Measurements from ENCODE around the gene DNMT3A. TPM values are rescaled to one million over a fixed set of nuclear protein-coding genes. Genes with fewer than 3 reads are reported as not detected.

DNMT3A gene
- total RNA-seq, 1 donor from 2014 or later: 63.0 TPM

DNA sequence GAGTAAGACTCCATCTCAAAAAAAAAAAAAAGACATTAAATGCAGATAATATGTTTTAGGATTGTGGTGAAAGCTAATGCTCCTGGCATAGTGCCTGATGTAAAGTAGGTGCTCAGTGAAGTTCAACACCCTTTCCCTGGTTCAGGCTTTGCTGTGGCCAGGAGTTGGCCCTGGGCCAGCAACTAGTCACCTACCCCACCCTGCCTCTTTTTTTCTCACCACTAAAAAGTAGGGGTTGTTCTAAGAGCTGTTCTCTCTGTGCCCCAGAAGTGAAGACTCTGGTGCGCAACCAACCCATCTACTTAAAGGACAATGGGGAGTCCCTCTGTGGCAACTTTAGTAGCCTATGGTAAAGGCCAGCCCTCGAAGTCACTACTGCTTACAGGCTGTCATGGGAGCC lies 75.9 kb downstream of the DNMT3A start:
- intact Hi-C loops (cut with micrococcal nuclease): no loop called here

DNA sequence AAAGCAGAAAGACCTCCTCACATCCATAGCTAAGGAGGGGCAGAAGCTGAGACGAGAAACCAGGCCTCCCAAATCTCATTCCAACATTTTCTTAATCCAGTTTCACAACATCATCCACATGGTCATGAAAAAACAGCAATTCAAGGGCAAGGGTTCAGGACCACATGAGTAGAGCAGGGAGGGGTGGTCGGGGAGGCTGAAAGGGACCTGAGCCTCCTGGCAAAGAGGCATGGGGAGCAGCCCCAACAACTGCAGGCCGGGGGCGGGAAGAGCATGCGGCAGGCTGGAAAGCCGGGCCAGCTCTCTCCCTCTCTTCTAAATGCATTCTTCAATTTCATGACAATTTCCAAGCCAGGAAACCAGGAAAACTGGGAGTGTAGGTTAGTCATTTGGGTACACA lies 76.7 kb downstream of the DNMT3A start:
- intact Hi-C loops (cut with micrococcal nuclease): no loop called here

DNA sequence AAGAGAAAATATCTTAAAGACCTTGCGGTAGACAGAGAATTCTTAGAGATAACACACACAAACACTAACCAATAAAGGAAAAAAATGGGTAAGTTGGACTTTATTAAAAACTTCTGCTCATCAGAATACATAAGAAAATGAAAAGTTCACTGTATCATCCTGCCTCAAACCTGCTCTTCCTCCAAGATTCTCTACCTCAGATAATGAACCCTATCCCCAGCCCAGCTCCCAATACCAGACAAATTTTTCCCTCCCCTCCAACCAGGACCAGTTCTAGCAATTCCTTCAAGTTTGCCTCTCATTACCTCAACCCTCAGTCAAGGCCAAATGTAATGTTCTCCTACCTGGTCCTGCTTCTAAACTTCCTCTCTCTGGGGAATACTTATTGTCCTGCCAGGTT lies 79.4 kb downstream of the DNMT3A start:
- intact Hi-C loops (cut with micrococcal nuclease): no loop called here

DNA sequence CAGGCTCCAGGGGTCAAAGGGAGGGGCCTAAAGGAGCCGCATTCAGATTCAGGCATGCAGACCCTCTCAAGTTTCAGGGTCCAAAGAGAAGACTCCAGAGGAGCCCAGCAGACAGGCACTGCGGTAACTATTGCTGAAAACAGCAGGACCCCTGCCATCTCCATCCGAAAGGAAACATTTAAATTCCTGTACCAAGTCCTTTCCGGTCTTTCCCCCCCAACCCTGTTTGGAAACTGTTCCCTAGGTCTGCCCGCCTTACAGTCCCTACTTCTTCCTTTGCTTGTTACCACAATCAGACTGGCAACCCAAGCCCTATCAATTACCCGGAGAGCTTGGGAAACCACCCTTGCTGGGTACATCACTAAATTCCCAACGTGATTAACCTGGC lies 82.0 kb downstream of the DNMT3A start:
- intact Hi-C loops (cut with micrococcal nuclease): no loop called here

DNA sequence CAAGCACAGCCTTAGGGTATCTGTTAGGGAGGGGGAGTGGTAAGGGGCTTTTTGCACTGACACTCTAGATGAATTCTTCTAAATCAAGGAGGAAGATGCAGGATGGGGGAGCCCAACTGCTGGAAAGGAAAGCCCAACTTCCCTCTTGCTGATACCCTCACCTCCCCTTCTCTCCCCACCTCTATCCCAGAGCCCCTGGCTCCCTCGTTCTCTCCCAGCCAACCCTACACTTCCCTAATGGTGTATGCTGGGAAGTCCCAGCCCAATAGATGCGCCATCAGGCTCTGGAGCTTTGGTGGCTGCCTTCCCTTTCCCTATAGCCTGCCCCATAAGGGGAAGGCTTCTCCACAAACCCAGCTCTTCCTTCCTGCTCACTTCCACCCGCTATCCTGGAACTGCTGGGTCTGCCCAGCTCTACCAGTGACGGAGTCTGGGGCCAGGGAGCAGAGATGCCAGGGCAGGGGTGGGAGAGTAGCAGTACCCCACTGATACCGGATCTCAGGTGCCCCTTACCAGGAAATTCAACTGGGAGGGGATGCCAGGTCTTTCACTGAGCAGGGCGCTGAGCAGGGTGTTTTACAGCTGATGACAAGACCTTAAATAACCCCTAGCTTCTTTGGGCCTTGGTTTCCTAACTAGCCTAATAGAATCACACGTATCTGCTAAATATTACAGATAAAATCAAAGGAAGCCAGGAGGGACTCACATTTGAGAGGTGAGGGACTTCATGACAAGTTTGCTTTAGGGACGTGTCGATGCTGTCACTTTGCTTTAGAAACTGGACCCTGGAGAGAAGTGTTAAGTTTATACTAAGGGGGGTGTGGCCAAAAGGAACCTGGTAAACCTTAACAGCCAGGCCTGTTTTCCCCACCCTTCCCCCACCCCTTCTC lies 82.6 kb downstream of the DNMT3A start:
- intact Hi-C loops (cut with micrococcal nuclease): no loop called here

DNA sequence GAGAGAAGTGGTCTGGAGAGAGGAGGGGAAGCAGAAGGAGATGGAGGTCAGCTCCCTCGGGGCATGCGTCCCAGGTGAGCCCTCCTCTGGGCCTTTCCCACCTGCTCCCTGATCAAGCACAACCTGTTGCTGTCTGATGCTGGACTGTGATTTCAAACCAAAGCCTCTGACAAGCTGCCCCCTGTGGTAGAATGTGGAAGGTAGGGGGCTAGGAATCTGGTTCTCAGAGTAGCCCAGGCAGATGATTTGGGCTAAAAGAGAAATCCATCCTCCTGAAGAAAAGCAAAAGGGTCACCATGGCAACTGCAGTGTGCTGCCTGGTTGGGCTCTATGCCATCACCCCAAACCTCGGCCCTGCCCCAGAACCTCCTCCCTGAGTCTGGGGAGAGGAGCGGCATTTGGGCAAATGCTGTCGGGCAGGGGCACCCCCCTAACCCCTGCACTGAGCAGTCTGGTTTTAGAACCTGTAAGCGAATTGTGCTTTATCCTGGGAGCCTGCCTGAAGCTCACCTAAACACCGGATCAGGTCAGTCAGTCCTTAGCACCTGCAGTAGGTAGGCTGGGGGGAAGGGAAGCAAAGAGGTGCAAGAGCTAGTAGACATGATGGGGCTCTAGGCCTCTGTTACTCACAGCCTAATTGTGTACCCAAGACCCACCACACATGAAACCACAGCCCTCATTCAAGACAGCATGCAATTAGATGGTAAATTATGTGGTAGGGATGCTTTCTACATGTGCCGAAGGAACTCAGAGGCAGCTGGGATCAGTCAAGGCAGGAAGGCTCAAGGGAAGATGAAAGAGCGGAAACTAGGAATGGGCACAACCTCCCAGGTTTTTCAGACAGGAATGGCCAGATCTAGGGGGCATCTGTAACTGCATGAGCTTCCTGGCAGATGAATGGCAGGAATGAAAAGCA lies 83.5 kb downstream of the DNMT3A start:
- intact Hi-C loops (cut with micrococcal nuclease): no loop called here

DNA sequence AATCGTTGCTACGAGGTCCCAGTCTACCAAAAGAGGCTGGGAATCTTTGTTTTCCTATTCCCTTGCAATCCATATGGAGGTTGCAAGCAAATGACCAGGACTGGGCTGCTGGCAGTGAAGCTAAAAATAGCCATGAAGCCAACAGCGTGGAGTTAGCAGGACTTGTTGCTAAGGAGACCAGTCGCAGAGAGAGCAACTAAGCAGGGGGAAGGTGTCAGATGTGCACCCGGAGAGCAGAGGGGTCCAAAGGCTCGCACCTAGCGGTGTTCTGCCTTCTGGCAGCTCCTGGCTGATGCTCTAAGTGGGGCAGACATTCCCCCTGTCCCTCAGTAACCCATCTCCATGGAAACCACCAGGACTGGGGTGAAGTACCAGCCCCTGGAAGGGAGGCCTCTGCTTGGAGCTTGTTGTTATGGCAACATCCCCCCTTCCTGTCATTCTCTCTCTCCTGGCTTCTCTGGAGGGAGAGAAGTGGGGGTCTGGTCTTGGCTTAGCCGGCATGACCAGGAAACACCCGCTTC lies 84.6 kb downstream of the DNMT3A start:
- intact Hi-C loops (cut with micrococcal nuclease): no loop called here

DNA sequence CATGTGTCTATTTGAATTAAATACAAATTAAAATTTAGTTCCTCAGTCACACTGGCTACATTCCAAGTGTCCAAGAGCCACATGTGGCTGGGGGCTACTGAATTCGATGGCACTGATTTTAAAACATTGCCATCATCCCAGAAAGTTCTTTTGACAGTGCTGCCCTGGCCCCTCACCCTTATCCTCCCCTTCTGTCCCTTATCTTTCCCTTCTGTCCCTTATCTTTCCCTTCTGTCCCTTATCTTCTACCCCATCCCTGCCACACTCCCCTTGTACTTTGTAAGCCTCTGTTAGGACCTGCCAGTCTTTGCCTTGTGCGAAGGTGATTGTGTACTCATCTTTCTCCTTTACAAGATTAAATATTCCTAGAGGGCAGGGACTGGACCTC lies 85.2 kb downstream of the DNMT3A start:
- intact Hi-C loops (cut with micrococcal nuclease): no loop called here

DNA sequence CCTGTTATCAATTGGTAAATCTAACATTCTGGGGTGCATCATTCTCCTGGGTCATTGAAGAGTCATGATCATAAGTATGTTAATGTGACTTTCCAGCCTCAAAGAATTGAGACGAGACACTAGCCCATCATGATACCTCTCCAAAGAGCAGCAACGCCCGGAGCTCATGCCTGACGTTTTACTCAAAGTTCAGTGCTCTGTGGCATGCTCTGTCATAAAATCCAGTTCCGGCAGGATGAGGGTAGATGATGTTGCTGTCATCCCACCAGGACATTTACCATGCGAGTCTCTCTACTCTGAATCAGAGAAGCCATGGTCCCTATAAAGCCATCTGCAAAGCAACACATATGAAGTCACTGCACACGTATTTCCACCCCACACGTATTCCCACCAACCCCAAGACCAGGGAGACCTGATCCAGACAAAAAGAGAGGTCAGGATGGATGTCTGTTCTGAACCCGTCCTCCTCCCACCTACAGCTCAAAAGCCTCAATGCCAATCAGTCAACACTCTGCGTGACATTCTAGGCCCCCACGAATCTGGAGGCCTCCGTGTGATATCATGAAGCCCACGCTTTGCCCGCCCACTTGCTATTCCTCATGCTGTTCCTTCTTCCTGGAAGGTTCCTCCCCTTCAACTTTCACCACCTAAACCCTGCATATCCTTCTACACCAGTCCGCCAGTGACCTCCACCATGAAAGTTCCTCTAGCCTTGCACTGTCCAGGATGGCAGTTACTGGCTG lies 85.8 kb downstream of the DNMT3A start:
- intact Hi-C loops (cut with micrococcal nuclease): no loop called here

DNA sequence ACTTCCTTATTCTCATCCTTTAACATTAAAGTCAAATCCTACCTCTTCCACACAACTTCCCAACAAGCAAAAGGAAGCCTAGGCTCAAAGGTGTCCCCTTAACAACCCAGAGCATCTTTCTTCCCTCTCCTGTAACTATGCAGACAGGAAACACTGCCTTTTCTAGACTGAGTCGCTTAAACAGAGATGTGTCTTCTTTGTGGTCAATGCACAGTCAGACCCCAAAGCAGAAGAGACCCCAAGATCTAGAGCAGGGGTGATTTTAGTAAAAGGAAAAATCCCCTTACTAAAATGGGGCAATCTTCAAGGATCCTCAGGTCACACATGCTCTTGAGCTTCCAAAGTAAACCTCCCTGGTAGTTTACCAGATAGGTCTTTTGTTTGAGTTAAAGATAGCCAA lies 86.8 kb downstream of the DNMT3A start:
- intact Hi-C loops (cut with micrococcal nuclease): no loop called here

DNA sequence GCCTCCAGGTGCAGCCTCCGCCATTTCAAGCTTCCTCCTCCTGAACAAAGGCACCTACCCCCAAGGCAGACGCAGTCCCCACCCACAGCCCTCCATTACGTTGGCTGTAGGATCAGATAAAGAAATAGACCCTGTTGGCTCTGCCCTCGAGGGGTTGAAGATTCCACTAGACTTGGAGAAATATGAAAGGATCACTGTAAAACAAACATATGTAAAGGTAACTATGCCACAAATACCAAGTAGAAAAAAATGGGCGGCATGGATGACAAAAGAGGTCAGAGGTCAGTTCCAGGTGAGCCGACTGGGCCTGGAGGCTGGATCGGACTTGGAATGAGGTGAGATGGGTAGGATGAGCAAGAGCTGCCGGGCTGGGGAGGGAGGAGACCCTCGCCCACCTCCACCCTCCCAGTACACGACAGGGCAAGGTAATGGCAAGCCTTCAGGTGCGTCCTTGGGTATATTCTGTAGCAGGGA lies 88.5 kb downstream of the DNMT3A start:
- intact Hi-C loops (cut with micrococcal nuclease): loop anchor here (2.0 kb wide), 1 partner anchor 24 kb away; no protein-coding TSS in a partner anchor

DNA sequence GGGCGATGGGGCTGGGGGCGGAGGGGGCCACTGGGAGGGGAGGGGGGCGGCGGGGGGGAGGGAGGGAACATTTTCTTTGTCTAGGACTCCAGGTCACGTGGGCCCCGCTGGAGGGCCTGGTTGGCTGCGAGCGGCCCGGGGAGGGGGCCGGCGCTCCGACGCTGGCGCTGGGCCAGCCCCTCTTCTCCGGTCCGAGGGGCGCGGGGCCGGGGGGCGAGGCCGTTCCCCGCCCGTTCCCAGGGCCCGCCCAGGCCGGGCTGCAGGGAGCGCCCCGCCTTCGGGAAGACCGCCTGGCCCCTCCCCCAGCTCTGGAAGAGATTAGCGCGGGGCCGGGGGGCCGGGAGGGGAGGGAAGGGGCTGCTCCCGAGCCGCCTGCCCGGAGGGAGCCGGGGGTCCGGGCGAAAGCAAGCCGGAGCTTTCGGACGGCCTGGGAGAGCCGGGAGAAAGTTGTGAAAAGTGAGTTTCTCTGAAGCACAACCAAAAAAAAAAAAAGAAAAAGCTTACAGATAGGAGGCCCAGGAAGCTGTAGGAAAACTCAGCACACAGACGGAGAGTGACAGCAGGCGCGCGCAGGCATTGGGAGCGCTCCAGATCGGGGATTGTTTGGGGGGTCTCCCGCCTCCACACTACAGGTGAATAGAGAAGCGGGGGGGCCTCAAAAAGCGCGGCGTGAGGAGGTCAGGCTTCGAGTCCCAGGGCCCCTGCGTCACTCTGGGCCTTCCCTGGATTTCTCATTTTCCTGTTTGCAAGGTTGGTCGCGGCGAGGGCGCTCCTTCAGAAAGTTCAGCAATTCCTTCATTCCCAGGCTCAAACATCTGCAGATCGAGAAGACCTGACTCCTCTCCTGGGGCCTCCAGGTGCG lies 89.2 kb downstream of the DNMT3A start:
- intact Hi-C loops (cut with micrococcal nuclease): loop anchor here (2.0 kb wide), 1 partner anchor 24 kb away; no protein-coding TSS in a partner anchor

DNA sequence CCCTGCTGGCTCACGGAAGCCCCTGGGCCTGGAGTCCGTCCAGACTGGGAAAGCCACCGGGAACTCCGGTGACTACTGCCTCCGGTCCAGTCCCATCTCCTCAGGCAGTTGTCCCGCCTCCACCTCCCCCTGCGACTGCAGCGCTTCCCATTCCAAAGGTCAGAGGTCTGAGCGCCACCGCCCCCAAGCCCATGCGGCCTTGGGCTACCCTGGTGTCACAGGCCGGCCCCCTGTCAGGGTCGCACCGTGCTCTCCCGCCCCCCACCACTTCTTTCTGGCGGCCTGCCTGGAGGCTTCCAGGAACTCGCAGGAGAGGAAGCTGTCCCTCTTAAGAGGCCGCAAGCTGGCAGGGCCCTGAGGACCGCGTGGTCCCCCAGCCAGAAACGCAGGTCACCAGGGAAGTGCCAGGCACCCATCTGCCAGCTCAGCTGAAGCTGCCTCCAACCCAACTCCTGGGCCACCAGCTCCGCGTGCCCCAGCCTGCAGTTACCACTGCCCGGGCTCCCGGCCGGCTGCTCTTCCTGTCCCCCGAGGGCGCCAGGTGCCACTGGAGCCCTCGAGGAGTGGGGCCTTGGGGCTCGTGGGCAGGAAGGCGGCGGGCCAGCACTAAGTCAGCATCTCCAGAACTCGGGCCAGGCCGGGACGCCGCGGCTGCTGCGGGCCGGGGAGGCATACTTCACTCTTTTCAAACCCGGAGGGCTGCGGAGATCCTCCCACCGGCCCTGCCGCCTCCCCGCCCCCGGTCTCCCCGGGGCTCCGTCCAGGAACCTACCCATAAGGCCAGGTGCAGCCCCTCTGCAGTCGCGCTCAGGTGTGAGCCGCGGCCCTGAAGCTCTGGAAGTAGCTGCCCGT lies 90.1 kb downstream of the DNMT3A start:
- intact Hi-C loops (cut with micrococcal nuclease): loop anchor here (2.0 kb wide), 1 partner anchor 25 kb away; no protein-coding TSS in a partner anchor

DNA sequence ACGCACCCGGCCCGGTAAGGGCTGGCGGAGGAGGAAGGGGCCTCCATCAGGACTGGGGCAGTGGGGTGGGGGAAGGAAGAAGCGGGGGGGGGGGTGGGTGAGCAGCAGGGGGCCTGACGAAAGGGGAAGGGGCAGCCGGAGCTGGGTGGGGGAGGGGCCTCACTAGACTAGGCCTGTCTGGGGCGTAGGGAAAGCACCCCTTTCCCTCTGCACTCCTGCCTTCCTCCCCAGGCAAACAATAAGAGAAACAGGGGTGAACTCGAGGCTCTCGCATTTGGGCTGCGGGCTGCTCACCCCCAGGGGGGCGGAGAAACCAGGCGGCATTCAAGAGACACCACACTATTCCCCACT lies 90.7 kb downstream of the DNMT3A start:
- intact Hi-C loops (cut with micrococcal nuclease): no loop called here

DNA sequence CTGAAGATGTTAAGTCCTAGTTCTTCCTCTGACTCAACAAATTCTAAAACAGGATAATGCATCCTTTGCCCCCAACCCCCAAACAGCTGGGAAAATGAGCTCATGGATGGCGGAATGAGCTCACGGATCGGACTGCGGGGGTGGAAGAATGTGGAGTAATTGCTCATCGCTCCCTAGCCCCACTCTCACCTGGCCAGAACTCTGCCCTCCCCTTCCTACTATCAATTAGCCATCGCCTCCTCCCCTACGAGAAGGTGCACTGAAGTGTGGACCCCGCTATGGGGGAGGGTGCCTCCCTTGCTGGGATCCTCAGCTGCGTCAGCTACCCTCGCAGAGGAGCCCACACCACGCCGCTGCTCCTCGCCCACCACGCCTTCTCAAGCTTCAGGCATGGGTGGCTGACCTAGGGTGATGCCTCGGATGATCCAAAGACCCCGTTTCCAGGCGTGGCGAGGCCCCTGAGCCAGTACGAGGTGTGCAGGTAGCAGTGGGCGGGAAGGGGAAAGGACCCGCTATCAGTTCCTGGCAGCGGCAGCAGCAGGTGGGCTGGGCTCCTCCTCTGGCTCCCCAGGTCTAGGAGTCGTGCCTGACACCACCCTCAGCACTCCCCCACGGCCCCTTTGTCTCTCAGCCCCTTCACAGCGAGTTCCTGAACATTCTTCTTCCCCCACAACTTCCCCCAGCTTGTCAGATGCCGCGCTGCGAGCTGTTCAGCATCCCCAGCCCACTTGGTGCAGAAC lies 91.2 kb downstream of the DNMT3A start:
- intact Hi-C loops (cut with micrococcal nuclease): no loop called here

DNA sequence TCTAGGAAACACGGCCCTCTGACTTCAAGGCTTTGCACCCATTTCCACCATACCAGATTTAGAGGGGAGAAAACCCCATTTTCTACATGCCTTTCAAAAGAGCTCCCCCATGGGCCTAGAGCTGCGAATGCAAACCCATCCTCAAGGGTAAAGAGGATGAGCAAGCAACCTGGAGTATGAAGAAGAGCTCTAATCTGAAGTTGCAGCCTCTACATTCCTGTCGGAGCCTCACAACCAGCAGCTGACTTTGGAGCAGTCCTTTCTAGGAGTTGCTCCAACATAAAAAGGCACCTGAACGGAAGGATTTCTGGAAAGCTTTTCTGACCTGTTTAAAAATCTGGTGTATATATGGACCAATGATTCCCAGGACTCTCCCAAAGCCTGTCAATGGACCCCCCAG lies 91.9 kb downstream of the DNMT3A start:
- intact Hi-C loops (cut with micrococcal nuclease): no loop called here

DNA sequence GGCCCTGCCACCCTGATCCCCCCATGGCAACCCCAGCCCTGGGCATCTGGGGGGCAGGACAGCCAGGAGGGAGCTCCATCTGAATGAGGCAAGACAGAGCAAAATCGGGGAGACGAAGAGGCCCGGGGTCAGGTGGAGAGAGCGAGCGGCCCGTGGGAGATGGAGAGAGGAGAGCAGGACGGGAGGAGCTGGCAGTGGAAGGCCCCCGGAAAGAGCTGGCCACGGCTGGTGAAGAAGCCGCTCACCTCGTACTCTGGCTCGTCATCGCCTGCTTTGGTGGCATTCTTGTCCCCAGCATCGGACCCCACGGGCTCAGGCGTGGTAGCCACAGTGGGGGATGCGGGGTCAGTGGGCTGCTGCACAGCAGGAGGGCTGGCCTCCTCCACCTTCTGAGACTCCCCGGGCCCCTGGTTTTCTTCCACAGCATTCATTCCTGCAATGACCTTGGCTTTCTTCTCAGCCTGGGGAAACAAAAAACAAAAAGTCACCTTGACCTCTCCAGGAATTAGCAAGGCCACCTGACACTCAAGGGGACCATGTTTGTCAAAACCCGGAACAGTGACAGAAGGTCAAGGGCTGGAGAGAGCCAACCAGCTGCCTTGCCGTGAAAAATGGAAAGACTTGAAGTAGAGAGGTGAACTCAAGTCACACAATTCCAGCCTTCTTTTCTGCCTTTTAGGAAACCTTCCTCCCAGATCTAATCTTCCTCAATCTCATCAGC lies 93.8 kb downstream of the DNMT3A start:
- intact Hi-C loops (cut with micrococcal nuclease): no loop called here

Data from T-helper 2 cell treated with Interferon-gamma antibody and Interleukin-4, amounts not matched to agents 100 ng/mL and 5 ng/mL, for 36 hours (primary cell).